Chondrocyte (in vitro differentiated cells): ENCODE measurements around the gene CENPA. TPM values are rescaled to one million over a fixed set of nuclear protein-coding genes. Genes with fewer than 3 reads are reported as not detected.

ENCODE experiments used
- DNase-seq: peaks from one replicate; pipeline ENCODE4 v3.0.0; 2021; ENCODE audit warnings: mixed read lengths, low spot score
- H3K27ac Mint-ChIP-seq: one replicate; pipeline ENCODE4 v1.8.0; 2021; ENCODE audit warnings: mild to moderate bottlenecking, moderate library complexity, mixed read lengths; ENCODE audit not compliant: unreplicated experiment
- H3K27me3 Mint-ChIP-seq: 2 replicates; pipeline ENCODE4 v1.8.0; 2021; ENCODE audit warnings: low read depth, mixed read lengths
- H3K36me3 Mint-ChIP-seq: 2 replicates; pipeline ENCODE4 v1.8.0; 2021; ENCODE audit warnings: low read depth, mixed read lengths
- H3K4me1 Mint-ChIP-seq: 2 replicates; pipeline ENCODE4 v1.8.0; 2021; ENCODE audit warnings: low read depth, mild to moderate bottlenecking, mixed read lengths
- H3K4me3 Mint-ChIP-seq: one replicate; pipeline ENCODE4 v1.8.0; 2021; ENCODE audit warnings: mild to moderate bottlenecking, moderate library complexity, mixed read lengths; ENCODE audit not compliant: unreplicated experiment
- H3K9me3 Mint-ChIP-seq: 2 replicates; pipeline ENCODE4 v1.8.0; 2021; ENCODE audit warnings: low read depth, mixed read lengths
- total RNA-seq: library from RNA; stranded (reverse); gene quantifications from 3 replicates; pipeline ENCODE4 v1.2.1, GENCODE V29; 2021
- TF ChIP-seq, protein P1 (sequence below): fragments of 200-600 bp; sonication (generic); IDR thresholded peaks from 2 replicates; pipeline ENCODE4 v1.5.0; 2021; ENCODE audit warnings: antibody characterized with exemption, mild to moderate bottlenecking, moderate library complexity

The CENPA gene
- total RNA-seq, 1 donor from 2014 or later, result 4.6 TPM

DNA sequence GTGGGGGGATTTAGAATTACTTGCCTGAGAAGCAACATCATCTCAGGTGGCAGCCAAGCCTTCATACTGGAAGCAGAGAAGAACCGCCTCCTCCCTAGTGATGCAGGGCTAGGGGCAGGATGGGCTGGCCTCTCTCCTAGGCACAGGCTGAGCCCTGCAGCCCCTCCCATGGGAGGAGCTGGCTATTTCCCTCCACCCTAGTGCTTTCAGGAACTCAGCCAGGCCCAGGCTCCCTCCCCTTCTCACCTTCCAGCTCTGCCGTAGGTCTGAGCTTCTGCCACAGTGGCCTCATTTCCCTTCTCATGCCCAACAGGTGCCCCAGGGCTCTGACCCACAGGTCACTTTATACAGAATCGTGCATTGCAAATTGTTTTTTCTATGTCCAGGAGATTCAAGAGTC lies 31.0 kb downstream of the CENPA start:
- peaks cover 49% of the 10 kb centered on the region for H3K27me3 Mint-ChIP-seq
- H3K4me3 Mint-ChIP-seq, result no peak overlapping the region
- TF ChIP-seq, protein P1, sequence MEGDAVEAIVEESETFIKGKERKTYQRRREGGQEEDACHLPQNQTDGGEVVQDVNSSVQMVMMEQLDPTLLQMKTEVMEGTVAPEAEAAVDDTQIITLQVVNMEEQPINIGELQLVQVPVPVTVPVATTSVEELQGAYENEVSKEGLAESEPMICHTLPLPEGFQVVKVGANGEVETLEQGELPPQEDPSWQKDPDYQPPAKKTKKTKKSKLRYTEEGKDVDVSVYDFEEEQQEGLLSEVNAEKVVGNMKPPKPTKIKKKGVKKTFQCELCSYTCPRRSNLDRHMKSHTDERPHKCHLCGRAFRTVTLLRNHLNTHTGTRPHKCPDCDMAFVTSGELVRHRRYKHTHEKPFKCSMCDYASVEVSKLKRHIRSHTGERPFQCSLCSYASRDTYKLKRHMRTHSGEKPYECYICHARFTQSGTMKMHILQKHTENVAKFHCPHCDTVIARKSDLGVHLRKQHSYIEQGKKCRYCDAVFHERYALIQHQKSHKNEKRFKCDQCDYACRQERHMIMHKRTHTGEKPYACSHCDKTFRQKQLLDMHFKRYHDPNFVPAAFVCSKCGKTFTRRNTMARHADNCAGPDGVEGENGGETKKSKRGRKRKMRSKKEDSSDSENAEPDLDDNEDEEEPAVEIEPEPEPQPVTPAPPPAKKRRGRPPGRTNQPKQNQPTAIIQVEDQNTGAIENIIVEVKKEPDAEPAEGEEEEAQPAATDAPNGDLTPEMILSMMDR, result no peak
- H3K9me3 Mint-ChIP-seq, result no peaks in the 10 kb centered on the region
- DNase-seq, result no peak
- H3K36me3 Mint-ChIP-seq, result peaks cover 3% of the 10 kb centered on the region
- no peak overlapping the region for H3K27ac Mint-ChIP-seq
- H3K4me1 Mint-ChIP-seq, result no peaks in the 10 kb centered on the region

DNA sequence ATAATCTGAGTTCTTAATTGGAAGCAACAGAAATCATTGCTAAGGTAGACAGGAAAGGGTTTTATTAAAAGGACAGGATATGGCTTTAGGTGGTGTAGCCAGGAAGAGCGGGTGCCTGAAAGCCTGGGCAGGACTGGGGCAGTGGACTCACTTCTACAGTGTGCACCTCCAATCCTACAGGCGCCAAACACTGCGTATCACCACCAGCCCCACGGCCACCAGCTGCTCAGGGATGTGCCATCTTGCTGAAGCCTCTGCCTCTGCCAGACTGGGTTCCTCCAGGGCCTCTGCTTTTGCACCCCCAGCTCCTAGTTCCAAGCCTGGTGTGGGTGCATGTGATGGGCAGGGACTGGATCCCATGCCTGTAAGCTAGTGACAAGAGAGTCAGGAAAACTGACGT lies 32.4 kb downstream of the CENPA start:
- Mint-ChIP-seq H3K9me3 (no peaks in the 10 kb centered on the region), H3K27me3 (peaks cover 40% of the 10 kb centered on the region), H3K27ac (no peak overlapping the region), H3K36me3 (peaks cover 3% of the 10 kb centered on the region), H3K4me3 (no peak overlapping the region), H3K4me1 (no peaks in the 10 kb centered on the region)
- DNase-seq, result no peak
- TF ChIP-seq, protein P1, result no peak

DNA sequence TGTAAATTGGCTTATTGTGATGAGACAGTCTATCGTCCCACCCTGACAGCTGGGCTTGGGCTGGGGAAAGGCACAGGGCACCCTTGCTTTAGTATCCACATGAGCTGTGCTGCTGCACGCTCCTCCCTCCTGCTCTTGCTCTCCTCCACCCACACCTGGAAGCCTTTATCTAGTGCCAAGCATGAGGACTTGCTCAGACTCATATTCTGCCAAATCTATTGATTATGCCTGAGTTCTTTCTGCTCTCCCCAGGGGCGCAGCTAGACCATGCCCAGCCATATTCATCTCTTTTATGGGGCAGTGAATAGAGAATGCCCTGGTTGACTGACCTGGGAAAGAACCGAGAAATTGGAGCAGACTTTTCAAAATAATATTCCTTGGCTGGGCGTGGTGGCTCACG lies 33.1 kb downstream of the CENPA start:
- Mint-ChIP-seq H3K4me3 (no peak overlapping the region), H3K9me3 (no peaks in the 10 kb centered on the region), H3K4me1 (no peaks in the 10 kb centered on the region), H3K36me3 (peaks cover 2% of the 10 kb centered on the region), H3K27me3 (peaks cover 35% of the 10 kb centered on the region), H3K27ac (no peak overlapping the region)
- TF ChIP-seq, protein P1, result no peak
- DNase-seq, result no peak

DNA sequence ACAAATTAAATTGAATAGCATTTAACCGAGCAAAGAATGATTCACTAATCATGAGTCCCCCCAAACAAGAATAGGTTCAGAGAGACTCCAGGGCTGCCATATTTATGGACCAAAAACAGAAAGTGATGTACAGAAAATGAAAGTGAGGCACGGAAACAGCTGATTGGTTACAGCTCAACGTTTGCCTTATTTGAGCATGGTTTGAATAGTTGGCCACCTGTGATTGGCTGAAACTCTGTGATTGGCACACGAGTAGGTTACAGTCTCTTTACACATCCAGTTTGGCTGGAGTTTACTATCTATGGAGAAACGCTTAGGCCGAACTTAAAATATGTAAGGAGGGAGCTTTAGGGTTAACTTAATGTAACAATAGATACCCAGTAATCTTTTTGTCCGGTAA lies 35.1 kb downstream of the CENPA start:
- TF ChIP-seq, protein P1, result no peak
- Mint-ChIP-seq H3K9me3 (no peaks in the 10 kb centered on the region), H3K4me3 (no peak overlapping the region), H3K27ac (no peak overlapping the region), H3K36me3 (no peaks in the 10 kb centered on the region), H3K4me1 (no peaks in the 10 kb centered on the region), H3K27me3 (peaks cover 37% of the 10 kb centered on the region)
- no peak for DNase-seq

DNA sequence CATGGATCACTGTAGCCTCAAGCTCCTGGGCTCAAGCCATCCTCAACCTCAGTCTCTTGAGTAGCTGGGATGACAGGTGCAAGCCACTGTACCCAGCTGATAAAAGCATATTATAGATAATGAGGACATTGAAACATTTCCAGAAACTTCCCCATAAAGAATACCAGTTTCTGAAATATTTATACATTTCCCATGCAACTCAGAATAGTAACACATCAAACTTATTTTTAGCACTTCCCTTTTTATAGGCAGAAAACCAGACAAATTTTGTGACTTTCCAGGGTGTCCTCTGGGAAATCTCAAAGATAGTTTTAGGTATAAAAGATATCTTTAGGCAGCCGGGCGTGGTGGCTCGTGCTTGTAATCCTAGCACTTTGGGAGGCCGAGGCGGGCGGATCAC lies 37.0 kb downstream of the CENPA start:
- H3K27ac Mint-ChIP-seq, result no peak overlapping the region
- H3K36me3 Mint-ChIP-seq, result no peaks in the 10 kb centered on the region
- no peaks in the 10 kb centered on the region for H3K9me3 Mint-ChIP-seq
- H3K4me1 Mint-ChIP-seq, result no peaks in the 10 kb centered on the region
- DNase-seq, result no peak
- H3K27me3 Mint-ChIP-seq, result peaks cover 39% of the 10 kb centered on the region
- H3K4me3 Mint-ChIP-seq, result no peak overlapping the region
- TF ChIP-seq, protein P1, result no peak
